MM.1S (cell line): Measurements from ENCODE around the gene TRHDE.

Experiments
- CTCF ChIP-seq: fragments of 300-600 bp; sonication (generic); IDR thresholded peaks from 2 replicates; pipeline ENCODE4 v1.5.1; 2016; ENCODE audit warnings: antibody characterized with exemption, low read length, mixed read lengths
- EZH2 ChIP-seq: fragments of 300-600 bp; sonication (generic); optimal IDR thresholded peaks from 2 replicates; pipeline ENCODE3; 2017; ENCODE audit warnings: low read depth, mild to moderate bottlenecking, antibody characterized with exemption, low read length, mixed read lengths

DNA sequence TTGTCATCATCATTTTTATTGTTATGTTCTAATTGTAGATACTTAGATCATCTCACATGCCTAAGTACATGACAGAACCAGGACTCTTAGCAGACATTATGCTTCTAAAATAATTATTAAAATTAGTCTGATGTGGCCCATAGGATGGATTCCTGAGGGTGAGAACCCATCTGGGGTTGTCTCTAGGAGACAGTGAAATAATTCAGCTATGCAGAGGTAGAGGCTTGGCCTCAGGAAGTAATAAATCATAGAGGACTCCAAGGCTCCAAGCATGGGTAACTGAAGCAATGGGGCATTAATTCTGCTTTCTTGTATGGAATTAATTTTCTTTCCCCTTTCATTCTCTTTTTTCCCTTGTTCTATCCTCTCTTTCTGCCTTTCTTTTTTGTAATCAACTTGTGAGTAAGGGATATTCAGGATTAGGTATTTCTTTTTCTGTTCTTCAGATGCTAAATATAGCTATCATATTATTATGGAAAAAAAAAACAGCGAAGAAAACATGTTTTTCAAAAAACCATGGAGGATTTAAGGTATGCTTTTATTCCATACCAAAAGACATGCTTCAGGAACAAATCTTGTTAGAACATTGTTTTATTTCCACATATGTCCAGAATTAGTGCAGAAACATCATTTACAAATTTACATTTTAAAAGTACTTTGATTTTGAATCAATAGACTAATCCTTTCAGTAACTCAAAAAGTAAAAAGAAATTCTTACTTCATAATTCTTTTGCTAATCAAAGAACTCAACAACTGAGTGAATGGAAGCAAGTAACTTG lies 263.2 kb downstream of the TRHDE start:
- TF ChIP-seq CTCF = no peak
- TF ChIP-seq EZH2 = no peak
